Smooth muscle cell of the brain vasculature (primary cell): Measurements from ENCODE around the gene OTOF.

ENCODE experiments used
- DNase-seq: peaks from one replicate; pipeline ENCODE4 v3.0.0-alpha.2; 2012; ENCODE audit warnings: low read depth, low spot score

Gene OTOF

DNA sequence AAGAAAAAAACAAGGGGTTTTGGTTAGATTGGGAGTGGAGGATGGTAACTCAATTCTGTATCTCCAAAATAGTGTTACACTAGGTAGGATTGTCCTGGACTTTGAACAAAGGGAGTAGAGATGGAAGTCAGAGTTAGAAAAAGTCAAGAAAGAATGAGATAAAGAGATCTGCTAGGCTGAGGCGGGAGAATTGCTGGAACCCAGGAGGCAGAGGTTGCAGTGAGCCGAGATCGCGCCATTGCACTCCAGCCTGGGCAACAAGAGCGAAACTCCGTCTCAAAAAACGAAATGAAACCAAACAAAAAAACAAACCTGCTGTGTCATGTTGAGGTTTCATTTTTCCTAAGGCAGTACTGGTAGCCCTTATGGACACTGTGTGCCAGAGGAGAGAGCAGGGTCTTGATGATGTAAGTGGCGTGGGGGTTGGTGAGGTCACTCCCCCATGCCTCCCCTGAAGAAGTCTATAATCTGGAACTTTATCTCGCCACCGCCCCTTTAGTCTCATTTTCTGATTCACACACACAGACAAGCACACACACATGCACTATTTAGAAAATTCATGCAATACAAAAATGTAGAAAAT, 65.7 kb downstream of the OTOF start:
- no peak for DNase-seq

DNA sequence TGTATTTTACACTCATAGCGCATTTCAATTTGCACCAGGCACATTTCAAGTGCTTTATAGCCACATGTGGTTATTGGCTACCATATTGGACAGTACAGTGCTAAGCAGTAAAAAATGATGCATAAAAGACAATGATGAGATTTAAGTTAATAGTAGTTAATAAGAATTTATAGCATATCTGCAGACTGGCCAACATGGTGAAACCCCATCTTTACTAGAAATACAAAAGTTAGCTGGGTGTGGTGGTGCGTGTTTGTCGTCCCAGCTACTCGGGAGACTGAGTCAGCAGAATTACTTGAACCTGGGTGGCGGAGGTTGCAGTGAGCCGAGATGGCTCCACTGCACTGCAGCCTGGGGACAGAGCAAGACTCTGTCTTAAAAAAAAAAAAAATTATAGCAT, 66.5 kb downstream of the OTOF start:
- no peak for DNase-seq

DNA sequence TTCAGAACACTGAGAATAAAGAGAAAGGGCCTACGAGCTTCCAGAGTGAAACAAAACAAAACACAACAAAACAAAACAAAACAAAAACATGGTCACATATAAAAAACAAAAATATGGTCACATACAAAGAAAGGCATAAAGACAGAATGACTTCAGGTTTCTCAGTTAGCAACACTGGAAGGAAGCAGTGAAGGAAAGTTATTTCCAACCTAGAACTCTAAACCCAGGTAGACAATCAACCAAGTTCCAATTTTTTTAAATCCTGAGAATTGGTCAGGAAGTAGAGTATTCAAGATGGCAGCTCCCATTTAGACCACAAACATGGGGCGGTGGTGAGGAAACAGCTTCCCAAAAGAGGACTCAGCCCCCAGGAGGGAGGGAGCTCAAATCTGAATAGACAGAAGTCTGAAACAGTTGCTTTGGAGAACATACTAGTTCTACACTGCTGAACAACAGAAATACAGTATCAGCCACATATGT, 67.1 kb downstream of the OTOF start:
- DNase-seq = no peak

DNA sequence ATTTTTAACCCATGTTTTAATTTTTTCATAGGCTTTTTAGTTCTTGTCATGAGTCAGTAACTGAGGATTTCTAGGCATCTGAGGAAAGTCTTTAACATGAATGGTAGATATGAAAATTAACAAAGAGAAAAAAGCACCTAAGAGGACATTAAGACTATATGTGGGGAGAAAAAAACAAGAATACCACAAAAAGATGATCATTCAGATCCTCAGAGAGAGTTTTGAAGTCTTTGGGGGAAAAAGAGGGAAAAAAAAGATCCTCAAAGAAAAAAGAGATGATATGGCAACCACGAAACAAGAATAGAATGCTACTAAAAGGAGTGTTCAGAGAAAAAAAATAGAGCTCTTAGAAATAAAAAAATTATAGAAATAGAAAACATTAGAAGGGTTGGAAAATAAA, 68.1 kb downstream of the OTOF start:
- DNase-seq = no peak

DNA sequence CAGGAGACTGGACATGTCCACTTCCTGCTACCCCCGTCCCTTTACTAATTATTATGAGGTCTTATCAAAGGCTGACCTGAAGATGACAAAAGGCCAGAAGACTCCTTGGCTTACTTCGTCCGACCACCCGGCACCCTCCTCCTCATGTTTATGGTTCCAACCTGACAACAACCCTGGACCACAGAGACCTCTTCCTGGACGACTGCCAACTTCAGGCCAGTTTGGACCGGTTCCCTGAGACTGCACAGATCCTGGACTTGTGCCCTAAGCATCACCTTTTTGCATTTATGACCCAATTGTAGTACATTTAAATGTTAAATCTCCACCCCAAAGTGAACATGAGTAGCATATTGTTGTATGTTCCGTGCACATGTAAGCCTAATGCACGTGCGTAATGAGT, 70.4 kb downstream of the OTOF start:
- no peak for DNase-seq
